HG03378 (cell line): ENCODE data around the gene TDRD15.
A peak's percentile ranks its signal among the peaks of the same experiment; 100 is the strongest.
"Not testable (repeated sequence)": the region's sequence is repeated elsewhere in the genome, so short reads cannot be mapped to it uniquely, and the experiment has no call there.

Source experiments
- ATAC-seq: cut with Tn5 transposase; IDR thresholded peaks from one replicate; pipeline ENCODE4 v1.9.1; 2021; ENCODE audit warnings: mild to moderate bottlenecking, moderate library complexity; ENCODE audit not compliant: unreplicated experiment

The TDRD15 gene

DNA sequence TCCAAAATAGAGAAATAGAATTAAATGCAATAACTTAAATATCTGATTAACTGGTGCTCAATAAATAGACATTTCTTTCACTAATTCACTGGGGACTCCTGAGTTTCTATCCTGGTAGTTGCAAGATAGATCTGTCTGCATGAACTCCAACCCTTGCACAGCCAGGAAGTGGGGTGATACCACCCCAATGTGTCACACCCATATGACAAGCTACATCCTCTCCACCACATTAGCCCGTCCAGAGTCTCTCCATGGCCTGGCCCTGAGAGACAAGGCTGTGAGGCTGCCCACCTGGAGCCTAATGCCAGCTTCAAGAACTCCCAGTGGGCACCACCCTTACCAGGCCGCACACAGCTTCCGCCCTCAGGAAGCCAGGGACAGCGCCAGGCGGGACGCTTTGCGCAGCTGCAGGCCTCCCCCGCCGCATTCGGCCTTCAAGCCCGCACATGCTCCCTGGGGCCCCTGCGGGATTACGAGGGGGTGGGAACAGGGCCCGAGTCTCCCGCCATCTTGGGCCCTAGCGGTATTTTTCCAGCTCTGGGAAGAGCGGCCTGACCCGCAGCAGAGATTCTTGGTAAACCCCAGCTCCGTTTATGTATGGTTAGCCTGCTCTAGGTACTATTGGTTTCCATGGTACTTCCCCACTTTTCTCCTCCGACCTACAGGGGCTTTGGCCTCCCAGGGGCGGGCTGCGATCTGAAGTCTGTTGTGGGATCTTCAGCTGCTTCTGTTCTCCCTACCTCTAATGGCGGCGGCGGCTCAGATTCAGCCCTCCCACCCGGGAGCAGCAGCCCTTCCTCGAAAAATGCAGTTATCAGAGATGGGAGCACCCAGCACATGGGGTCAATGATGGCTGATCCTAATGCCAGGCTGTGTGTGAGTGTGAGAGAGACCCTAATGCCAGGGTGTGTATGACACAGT, at the start of gene TDRD15:
TSS of gene TDRD15 (plus strand) at position 496 of the 921 bp plus-strand sequence. CDS start 13,500 bp downstream, outside the sequence.
- no peak for ATAC-seq

DNA sequence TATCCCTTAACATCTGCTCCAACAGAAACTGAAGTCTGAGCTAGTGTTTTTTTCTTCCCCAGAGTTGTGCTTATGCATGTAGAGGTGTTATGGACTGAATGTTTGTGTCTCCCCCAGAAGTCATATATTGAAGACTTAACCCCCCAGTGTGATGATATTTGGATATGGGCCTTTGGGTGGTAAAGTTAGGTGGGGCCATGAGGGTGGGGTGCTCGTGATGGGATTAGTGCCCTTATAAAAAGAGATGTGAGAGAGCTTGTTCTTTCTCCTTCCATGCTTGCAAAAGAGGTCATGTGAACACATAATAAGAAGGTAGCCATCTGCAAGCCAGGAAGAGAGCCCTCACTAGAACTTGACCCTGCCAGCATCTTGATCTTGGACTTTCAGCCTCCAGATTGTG, 45.5 kb upstream of the TDRD15 start:
- ATAC-seq, result no peak

DNA sequence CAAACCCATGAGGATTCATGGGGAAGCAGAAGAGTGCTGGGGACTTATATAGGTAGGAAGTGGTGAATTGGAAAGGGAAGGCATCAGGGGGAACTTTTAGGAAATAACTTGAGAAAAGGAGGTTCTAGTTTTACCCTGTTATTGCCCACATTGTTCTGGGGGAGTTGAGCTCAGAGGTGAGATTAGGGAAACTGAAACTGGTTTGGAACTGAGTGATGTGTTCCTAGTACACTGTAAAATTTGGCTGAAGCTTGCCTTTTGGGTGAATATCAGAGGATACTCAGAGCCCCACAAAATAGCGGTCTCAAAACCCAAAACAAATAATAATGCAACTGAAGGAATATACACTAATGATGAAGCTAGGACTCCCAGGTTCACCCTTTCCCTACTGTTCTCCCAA, 40.3 kb upstream of the TDRD15 start:
- no peak for ATAC-seq

DNA sequence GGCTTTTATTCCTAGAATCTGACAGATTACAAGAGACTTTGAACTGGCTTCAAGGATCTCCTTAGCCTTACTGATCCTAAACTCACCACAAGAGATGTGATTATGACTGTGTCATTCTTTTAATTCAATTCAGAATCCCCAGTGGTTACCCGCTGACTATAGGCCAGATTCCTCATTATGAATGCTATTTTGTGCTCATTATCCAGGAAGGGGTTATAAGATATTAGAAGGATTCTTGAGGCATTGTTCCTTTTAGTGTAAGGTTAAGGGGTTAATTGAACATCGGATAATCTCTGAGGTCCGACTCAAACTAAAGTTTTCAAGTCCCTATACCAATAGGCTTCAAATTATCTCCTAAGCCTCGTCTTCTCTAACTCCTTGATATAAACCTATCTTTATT, 39.4 kb upstream of the TDRD15 start:
- no peak for ATAC-seq

DNA sequence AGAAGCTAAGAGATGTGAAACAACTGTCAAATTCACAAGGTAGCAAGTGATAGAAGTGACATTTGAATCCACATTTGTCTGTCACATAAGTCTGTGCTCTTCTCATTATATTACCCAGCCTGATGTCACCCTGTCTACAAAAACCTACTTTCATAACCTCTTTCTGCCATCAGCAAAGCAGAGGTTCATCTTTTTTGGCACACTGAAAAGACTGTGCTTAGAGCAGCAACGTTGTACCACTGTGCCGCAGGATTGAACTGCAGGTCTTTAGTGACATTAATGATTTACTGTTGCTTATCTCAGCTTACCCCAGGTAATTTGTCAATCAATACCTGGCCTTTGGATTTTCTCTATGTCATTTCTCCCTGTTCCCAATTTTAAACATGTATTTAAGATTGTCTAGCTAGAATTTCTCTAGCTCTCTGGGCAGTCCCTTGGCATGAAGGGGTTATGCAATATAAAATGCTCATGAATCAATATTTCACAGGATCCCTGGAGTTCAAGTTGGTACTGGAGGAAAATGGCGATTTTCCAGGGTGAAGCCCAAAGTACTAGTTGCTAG, 31.4 kb upstream of the TDRD15 start:
- no peak for ATAC-seq

DNA sequence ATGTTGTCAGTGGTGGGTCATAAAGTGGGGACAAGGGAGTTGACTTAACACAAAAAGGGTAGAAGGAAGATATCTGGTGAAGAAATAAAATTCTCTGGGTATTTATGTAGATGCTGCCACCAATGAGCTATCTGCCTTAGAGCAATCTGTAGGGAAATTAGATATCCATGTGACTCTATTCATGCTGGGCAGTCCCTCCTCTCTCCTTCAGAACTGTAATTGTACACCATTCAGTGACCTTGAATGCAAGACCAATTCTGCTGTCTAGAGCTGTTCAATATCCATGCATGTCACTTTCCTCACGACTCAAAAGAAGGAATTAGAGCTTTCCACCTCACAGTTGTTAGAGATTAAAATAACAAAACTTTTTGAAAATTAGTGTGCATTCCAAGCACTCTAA, 28.6 kb upstream of the TDRD15 start:
- no peak for ATAC-seq

DNA sequence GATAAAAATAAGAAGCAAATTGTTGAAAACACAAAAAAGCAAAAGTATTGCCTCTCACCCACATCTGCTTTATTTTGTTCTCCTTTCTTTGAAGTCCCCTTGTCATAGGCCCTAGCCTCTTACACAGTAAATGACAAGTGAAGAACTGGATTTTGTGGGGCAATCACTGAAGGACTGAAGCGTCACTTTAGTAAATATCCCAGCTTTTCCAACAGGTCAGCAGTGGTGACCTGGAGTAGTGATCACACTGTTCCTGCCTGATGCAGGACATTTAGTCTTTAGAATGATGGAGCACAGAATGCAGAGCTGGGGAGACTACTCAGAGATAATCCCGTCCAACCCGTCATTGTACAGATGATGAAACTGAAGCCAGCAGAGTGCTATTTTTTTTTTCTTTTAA, 28.1 kb upstream of the TDRD15 start:
- ATAC-seq, result no peak

DNA sequence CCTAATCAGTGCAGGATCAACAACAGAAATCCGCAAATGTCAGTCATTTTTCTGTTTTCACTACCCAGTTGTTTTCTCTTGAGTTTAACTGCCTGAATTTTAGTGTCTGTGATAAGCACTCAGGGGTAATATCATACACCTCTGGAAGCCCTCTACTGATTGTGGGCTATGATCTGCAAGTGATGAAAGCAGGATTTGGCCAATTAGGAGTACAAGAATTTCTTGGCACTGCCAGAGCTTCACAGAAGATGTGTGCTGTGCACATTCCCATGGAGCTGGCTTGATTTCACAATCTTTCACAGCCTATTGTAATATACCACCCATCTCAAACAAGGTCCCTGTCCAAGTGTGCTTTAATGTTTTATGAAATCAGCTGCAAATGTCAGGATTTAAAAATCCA, 27.3 kb upstream of the TDRD15 start:
- ATAC-seq, result no peak

DNA sequence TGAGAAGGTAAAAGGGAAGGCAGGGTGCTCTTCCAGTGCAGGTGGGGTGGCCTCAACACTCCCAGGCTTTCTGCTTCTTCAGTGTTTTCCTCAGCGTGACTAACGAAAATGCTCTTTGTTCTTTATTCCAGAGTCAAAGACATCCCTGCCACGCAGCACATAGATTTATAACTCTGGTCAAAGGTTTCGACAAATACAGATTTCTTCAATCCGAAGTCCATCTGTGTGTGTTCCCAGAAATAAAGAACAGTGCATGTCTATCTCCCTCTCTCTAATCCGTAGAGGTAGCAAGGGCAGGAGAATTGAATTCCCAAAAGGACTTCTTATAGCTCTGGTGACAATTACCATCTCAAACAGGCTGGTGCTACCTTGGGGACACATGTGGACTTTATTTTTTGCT, 26.4 kb upstream of the TDRD15 start:
- ATAC-seq, result no peak

DNA sequence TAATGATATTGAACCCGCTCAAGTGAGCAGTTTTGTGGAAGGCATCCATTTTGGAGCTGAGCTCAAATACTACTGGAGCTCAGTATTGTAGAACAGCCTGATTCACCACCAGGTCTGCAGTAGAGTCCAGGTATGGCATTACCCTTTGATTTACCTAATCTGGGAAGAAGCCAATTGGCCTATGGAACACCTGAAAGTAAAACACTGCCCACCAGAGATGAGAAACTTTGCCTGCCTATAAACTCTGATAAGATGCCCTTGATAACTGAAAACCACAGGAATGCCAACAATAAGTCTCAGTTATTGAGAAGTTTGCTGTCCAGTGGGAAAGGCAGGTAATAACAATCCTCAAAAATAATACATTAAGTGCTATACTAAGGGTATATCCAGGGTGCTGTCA, 25.5 kb upstream of the TDRD15 start:
- no peak for ATAC-seq

DNA sequence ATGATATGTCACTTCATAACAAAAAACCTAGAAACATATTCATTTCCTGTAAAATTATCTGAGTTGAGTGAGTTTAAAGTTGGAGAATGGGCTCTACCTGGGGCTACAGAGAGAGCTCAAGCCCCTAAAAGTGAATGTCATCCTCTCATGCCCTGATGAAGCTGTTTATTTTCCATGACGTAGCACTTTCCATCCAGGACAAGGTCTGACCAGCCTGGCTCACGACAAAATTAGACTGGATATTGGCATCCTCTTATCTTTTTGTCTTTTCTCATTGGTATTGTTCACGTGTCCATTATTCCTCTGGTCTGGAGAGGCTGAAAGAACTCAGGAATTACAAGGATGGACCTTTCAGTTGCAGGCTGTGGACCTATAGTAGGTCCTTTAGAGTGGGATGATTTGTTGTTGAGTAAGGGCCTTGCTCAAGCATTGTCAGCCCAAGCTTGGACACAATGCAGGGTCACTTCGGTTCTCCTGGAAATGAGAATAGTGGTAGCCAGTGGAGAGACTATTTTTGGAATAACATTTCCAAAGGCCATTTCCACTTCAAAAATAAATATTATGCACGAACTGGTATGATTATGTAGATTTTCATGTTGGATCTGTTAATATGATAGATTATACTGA, 24.4 kb upstream of the TDRD15 start:
- ATAC-seq, result no peak

DNA sequence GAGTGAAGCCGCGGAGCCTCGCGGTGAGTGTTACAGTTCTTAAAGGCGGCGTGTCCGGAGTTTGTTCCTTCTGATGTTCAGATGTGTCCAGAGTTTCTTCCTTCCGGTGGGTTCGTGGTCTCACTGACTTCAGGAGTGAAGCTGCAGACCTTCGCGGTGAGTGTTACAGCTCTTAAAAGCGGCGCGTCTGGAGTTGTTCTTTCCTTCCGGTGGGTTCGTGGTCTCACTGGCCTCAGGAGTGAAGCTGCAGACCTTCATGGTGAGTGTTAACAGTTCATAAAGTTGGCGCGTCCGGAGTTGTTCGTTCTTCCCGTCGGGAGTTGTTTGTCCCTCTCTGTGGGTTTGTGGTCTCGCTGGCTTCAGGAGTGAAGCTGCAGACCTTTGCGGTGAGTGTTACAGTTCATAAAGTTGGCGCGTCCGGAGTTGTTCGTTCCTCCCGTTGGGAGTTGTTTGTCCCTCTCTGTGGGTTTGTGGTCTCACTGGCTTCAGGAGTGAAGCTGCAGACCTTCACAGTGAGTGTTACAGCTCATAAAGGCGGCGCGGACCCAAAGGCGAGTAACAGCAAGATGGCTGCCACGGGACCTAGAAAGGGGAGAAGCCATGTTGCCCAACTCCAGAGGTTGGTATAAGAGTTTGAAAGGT, 22.1 kb upstream of the TDRD15 start:
- not testable (repeated sequence) for ATAC-seq

DNA sequence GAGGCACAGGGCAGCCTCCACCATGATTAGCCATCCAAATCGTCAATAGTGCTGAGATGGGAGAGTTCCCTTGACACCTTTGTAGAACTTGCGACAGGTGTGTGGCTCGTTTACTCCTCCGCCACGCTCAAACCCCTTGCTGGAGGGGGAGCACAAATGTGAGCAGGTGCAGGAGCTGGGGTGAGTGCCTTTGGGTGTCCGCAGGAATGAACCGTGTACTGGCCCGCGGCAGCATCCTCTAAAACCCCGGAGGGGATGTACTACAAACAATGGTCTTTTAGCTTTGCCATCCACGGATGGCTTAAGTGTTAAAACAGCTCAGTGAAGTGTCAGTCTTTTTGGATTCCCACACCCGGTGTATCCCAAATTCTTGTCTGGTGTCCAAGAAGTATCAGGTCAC, 21.4 kb upstream of the TDRD15 start:
- ATAC-seq, result no peak

DNA sequence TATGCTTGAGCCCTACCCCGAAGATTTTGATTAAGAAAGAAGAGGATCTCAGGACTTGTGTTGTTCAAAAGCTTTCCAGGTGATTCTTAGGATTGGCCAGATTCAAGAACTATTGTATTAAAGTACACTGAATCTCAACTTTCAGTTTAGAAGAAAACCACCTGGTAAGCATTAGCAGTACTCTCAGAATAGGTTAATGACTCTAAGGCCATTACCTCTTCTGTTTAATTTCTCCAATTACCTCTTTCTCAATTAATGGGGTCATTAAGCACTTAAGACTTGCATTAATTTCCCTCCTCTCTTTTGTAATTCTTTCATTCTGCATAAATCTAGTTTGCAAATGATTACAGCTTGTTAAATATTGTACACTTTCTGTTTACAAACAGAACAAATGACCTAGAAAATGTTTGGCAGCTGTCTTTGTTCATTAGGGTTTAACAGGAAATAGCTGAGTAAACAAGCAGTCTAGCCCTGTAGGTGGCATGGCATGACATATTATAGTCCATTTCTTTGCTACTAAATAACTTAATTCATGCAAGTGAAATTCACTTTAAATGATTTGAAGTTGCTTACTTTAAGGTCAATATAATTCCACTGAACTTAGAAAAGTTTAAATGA, 20.4 kb upstream of the TDRD15 start:
- no peak for ATAC-seq

DNA sequence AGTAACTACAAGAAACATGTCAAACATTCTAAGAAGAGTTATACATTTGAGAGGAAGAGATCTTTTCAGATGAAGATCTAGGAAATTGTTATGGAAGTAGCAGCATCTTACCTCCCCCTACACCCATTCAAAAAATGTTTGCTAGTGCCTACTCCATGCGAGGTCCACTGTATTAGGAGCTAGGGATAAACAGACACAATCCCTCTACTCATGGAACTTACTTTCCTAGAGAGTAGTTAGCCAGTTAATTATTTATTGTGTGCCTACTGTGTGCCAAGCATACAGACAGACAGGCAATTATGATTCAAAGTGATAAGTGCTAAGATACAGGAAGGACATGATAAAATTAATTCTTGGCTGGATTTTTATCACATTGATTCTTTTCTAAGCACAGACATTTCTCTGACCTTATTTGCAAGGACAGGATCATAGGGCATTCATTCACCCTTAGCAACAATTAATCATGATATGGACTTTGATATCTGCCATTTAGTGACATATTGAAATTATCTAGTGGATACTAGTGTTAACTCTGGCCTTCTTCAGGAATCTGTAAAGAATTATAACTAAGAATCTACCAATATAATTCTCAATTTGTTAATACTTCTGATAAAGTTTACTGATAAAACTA, 19.6 kb upstream of the TDRD15 start:
- ATAC-seq, result no peak

DNA sequence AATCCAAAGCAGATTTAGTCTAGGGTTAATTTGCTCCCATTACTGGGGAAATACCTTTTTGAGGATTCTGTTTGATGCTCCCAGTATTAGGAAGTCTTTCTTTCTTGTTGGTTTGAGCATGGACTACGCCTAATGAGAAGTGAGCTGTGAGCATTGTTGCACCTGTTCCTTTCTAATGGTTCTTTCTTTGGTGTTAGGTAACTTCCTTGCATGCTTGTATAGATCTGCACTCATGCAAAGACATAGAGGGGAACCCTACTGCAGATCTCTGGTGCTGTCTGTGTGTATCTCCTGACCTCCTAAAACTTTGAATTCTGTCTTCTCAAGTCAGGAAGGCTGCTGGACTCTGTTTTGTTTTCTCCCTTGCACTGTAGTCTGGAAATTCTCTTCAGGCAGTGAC, 12.8 kb upstream of the TDRD15 start:
- ATAC-seq, result no peak

DNA sequence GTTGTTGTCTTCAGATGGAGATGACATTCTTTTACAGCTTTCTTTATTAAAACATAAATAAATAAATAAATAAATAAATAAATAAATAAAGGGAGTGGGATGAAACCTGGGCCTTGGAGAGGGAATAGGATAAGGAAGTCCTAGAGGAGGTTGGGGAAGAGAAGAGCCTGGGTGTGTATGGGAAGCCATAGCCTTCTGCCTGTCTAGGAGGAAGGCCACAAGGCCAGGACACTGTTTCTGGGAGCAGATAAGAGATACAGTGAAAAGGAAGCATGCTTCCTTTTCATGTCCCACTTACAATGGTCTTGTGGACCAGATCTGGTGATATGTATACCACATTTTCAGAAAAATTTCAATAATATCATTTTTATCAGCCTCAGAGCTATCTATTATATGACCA, 6.1 kb upstream of the TDRD15 start:
- ATAC-seq, result no peak

DNA sequence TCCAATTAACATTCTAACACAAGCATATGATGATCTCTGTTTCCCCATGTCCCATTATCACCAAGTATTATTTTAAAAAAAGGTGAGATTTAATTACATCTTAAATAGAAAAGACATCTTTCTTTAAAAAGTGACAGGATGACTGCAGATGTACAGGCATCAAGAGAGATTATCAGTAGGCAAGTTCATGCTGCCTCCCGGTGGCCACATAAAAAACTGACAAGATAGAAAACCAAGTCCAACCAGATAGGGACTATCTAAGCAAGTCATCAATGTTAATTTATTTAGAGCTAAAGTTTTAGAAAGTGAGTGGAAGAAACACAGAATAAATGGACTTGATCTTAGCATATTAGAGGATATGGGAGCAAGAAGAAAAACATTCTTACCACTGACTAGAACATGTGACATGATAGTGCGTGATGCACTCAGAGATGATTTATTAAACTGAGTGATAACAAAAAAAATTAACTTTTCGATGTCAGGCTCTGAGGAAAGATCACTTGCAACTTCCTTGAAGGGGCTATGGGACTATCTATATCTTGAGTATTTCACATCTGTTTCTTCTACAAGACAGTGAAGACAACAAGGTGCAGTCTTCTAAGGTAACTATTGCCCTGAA, 5.4 kb upstream of the TDRD15 start:
- peak; percentile 79 for ATAC-seq

DNA sequence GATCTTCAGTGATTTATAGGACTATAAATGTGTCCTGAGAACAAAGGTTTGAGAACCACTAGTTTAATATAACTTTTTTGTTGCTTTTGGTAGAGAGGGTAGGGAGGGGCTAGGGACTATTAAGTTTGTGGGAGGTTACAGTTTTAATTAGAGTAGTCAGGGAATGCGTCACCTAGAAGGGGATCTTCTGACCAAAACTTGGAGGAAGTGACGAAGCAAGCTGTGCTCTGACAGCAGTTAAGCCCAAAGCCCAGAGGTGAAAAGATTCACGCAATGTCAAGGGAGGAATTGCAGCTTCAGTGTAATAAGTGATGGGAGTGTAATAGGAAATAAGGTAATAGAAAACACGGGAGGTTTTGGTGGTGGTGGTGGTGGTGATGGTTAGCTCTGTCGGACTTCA, 8.1 kb downstream of the TDRD15 start:
- no peak for ATAC-seq

DNA sequence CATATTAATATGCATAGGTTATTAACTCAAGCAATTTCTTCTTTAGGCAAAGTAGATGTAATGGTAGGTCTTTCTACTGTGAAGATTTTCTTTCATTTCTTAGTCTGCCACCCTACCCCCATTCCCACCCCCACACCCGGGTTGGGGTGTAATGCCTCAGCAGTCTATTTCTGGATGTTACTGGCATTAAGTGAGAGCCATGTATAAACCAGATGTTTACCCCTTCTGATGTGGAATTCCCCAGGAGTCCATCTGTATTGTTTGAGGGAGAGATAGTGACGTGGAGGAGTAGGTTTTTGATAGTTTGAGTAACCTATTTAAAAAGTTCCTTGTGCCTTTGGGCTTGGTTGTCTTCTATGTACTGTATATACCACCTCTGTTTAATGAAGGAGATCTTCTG, 11.8 kb downstream of the TDRD15 start:
- ATAC-seq, result no peak
